ENCODE results near the gene SPINK2. TPM values are rescaled to one million over a fixed set of nuclear protein-coding genes. Genes with fewer than 3 reads are reported as not detected.

The SPINK2 gene
- total and polyA plus RNA-seq, 2 donors (not counting 3 experiments of a cell fraction or from before 2014, with no cell fraction given), result 0.71 TPM; not detected in 1

- TF ChIP-seq JUN (IDR thresholded peaks at IDR 0.05; ENCODE audit: borderline replicate concordance, insufficient read depth, insufficient read length, low read depth), result no peak
- TF ChIP-seq EZH2 (IDR thresholded peaks at IDR 0.05; ENCODE audit: borderline replicate concordance, low read depth, low read length, severe bottlenecking), result no peak
- TF ChIP-seq POLR2AphosphoS5 (IDR thresholded peaks at IDR 0.05; ENCODE audit: insufficient read depth, low read depth, low read length), result no peak
- TF ChIP-seq CTCF (IDR thresholded peaks at IDR 0.05; ENCODE audit: extremely low read depth in 1 of 2, insufficient read depth in 1 of 2, low read depth in 1 of 2, low read length in 2 of 2), result no peak
- TF ChIP-seq MAX (IDR thresholded peaks at IDR 0.05; ENCODE audit: insufficient read depth, insufficient read length), result no peak
- TF ChIP-seq FOS (IDR thresholded peaks at IDR 0.05; ENCODE audit: borderline replicate concordance, insufficient read depth, low read length), result no peak
- no peak for TF ChIP-seq POLR2A (IDR thresholded peaks at IDR 0.05; ENCODE audit: low read depth, low read length)
- TF ChIP-seq GATA2 (IDR thresholded peaks at IDR 0.05; ENCODE audit: insufficient read depth, insufficient read length, low read depth, low read length), result no peak
- no peak for TF ChIP-seq MYC (IDR thresholded peaks at IDR 0.05; ENCODE audit: low read depth, low read length)
- dilution Hi-C loops (cut with MboI; ENCODE audit: extremely low pct_ligation_motif_present, low sequenced_read_pairs), result no loop called here
- H3K4me3 ChIP-seq (replicated peaks in 1 of 3; ENCODE audit: insufficient read depth in 1 of 3, low read depth in 1 of 3, low read length in 3 of 3), result no peak overlapping the region
- ChIA-PET POLR2A (no interaction called here), CTCF (no interaction called here)
- no peaks in the 10 kb centered on the region for H3K36me3 ChIP-seq (ENCODE audit: control insufficient read depth in 2 of 2, extremely low read depth in 1 of 2, insufficient read depth in 2 of 2, low read length in 2 of 2)
- H4K20me1 ChIP-seq (replicated peaks; ENCODE audit: control insufficient read depth, extremely low read depth, insufficient read depth, low read length), result no peaks in the 10 kb centered on the region
- no peak overlapping the region for H3K27ac ChIP-seq (ENCODE audit: insufficient read depth, low read depth, low read length)
- H3K4me2 ChIP-seq (ENCODE audit: insufficient read depth, low read length), result no peak overlapping the region
- intact Hi-C loops (cut with micrococcal nuclease), result no loop called here
- FAIRE-seq, result no peak
- H2AFZ ChIP-seq (ENCODE audit: low read depth, low read length), result no peak overlapping the region
- no peaks in the 10 kb centered on the region for H3K4me1 ChIP-seq (ENCODE audit: control insufficient read depth, extremely low read depth, insufficient read depth, low read length)
- no peak overlapping the region for H3K9ac ChIP-seq (replicated peaks; ENCODE audit: extremely low read depth, insufficient read depth, low read length)
- DNase-seq (ENCODE audit: low read depth, low spot score), result no peak
- peaks cover 0 to 4% of the 10 kb centered on the region in 2 experiments for H3K27me3 ChIP-seq (ENCODE audit: control insufficient read depth in 2 of 2, insufficient read depth in 2 of 2, low read length in 2 of 2)
- no peaks in the 10 kb centered on the region for H3K79me2 ChIP-seq (ENCODE audit: control insufficient read depth, insufficient read depth, low read length)
- no TSS peak for BruUV-seq (replicated peaks)
- no peaks in the 10 kb centered on the region for H3K9me1 ChIP-seq (replicated peaks; ENCODE audit: control insufficient read depth, extremely low read depth, insufficient read depth, low read length)
- H3K9me3 ChIP-seq (replicated peaks; ENCODE audit: control insufficient read depth, insufficient read depth, low read length), result no peaks in the 10 kb centered on the region
Measured at GRCh38 chr4:56768763-56769162, 52.7 kb downstream of the SPINK2 start.

All from endothelial cell of umbilical vein (primary cell).